Activated B cell treated with CpG ODN at 0.5 μM for 24 hours (primary cell): Measurements from ENCODE around the gene ATAD5. TPM values are rescaled to one million over a fixed set of nuclear protein-coding genes. Genes with fewer than 3 reads are reported as not detected.
A peak's percentile ranks its signal among the peaks of the same experiment; 100 is the strongest.

Experiments
- ATAC-seq: fragments of 200-7000 bp; cut with Tn5 transposase; one replicate; pipeline ENCODE4 v1.10.0; 2021; ENCODE audit warnings: low read depth, mild to moderate bottlenecking, moderate library complexity
- CTCF ChIA-PET: fragments of 350-600 bp; sonication (Branson Sonifier 250); formaldehyde crosslinking; loops from one replicate; lab custom pipeline; 2021; ENCODE audit warnings: antibody characterized with exemption; lab: Charles Lee
- POLR2A ChIA-PET: fragments of 350-600 bp; sonication (Branson Sonifier 250); formaldehyde crosslinking; loops from one replicate; lab custom pipeline; 2021; ENCODE audit warnings: antibody characterized with exemption; lab: Charles Lee
- DNase-seq: peaks from one replicate; pipeline ENCODE4 v3.0.0; 2022
- H3K27ac Mint-ChIP-seq: one replicate; pipeline ENCODE4 v1.8.0; 2020; ENCODE audit warnings: mixed read lengths
- H3K27me3 Mint-ChIP-seq: one replicate; pipeline ENCODE4 v1.8.0; 2021; ENCODE audit warnings: mixed read lengths
- H3K36me3 Mint-ChIP-seq: one replicate; pipeline ENCODE4 v1.8.0; 2021; ENCODE audit warnings: low read depth, mixed read lengths
- H3K4me1 Mint-ChIP-seq: one replicate; pipeline ENCODE4 v1.8.0; 2021; ENCODE audit warnings: mixed read lengths
- H3K4me3 Mint-ChIP-seq: one replicate; pipeline ENCODE4 v1.8.0; 2020; ENCODE audit warnings: mild to moderate bottlenecking, mixed read lengths
- H3K9me3 Mint-ChIP-seq: one replicate; pipeline ENCODE4 v1.8.0; 2020; ENCODE audit warnings: mixed read lengths
- CTCF ChIP-seq: fragments of 200-600 bp; IDR thresholded peaks from one replicate; pipeline ENCODE4 v1.8.0; 2022; ENCODE audit warnings: antibody characterized with exemption, mild to moderate bottlenecking
- intact Hi-C: fragments of 100-400 bp; cut with micrococcal nuclease; formaldehyde crosslinking; loops from one replicate; pipeline ENCODE4 v1.15.1; 2024
- total RNA-seq: library from RNA; stranded (reverse); gene quantifications from 2 replicates; pipeline ENCODE4 v1.2.3, GENCODE V29; 2022

ATAD5 gene
- total RNA-seq, 1 donor from 2014 or later, result 8.7 TPM

- Mint-ChIP-seq H3K36me3 (peaks cover 84% of the 10 kb centered on the region), H3K9me3 (no peaks in the 10 kb centered on the region), H3K27ac (no peak overlapping the region), H3K4me1 (no peaks in the 10 kb centered on the region), H3K4me3 (no peak overlapping the region), H3K27me3 (no peaks in the 10 kb centered on the region)
- ChIA-PET POLR2A (interaction anchor here (0.6 kb wide), 1 partner anchor 34 kb away, joined by 3 read pairs; no protein-coding TSS in a partner anchor), CTCF (interaction anchor here (0.8 to 1.6 kb wide), 2 partner anchors 11 to 32 kb away, joined by 3 to 4 read pairs; partner anchors contain the start of gene CRLF3)
- TF ChIP-seq CTCF, result no peak
- intact Hi-C loops, result loop anchor here (5.0 kb wide), 1 partner anchor 39 kb away; the partner anchor contains the start of gene ATAD5
- DNase-seq (no peak), ATAC-seq (no peak)
Measured at GRCh38 chr17:30793282-30793977, 38.3 kb upstream of the ATAD5 start.

- Mint-ChIP-seq H3K27ac (no peak overlapping the region), H3K4me3 (no peak overlapping the region), H3K9me3 (no peaks in the 10 kb centered on the region), H3K4me1 (no peaks in the 10 kb centered on the region), H3K36me3 (peaks cover 78% of the 10 kb centered on the region), H3K27me3 (no peaks in the 10 kb centered on the region)
- ChIA-PET CTCF (no interaction called here), POLR2A (no interaction called here)
- no peak for DNase-seq
- ATAC-seq, result no peak
- intact Hi-C loops, result loop anchor here (5.0 kb wide), 1 partner anchor 38 kb away; the partner anchor contains the start of gene ATAD5
- TF ChIP-seq CTCF, result no peak
Measured at GRCh38 chr17:30794372-30794771, 37.4 kb upstream of the ATAD5 start.

- no peak for TF ChIP-seq CTCF
- Mint-ChIP-seq H3K27me3 (no peaks in the 10 kb centered on the region), H3K27ac (no peak overlapping the region), H3K9me3 (no peaks in the 10 kb centered on the region), H3K36me3 (peaks cover 76% of the 10 kb centered on the region), H3K4me3 (no peak overlapping the region), H3K4me1 (no peaks in the 10 kb centered on the region)
- ATAC-seq, result no peak
- intact Hi-C loops, result no loop called here
- no peak for DNase-seq
- POLR2A ChIA-PET, result interaction anchor here (1.1 kb wide), 1 partner anchor 10 kb away, joined by 3 read pairs; no protein-coding TSS in a partner anchor
- CTCF ChIA-PET, result no interaction called here
Measured at GRCh38 chr17:30796016-30796415, 35.8 kb upstream of the ATAD5 start.

GRCh38 chr17:30801671-30802070 lies 30.1 kb upstream of the ATAD5 start:
- no peak overlapping the region for H3K4me3 Mint-ChIP-seq
- peaks cover 59% of the 10 kb centered on the region for H3K36me3 Mint-ChIP-seq
- POLR2A ChIA-PET, result no interaction called here
- ATAC-seq (no peak), DNase-seq (no peak)
- CTCF ChIA-PET, result no interaction called here
- no peaks in the 10 kb centered on the region for H3K27me3 Mint-ChIP-seq
- H3K4me1 Mint-ChIP-seq, result peaks cover 16% of the 10 kb centered on the region
- intact Hi-C loops, result no loop called here
- H3K27ac Mint-ChIP-seq, result no peak overlapping the region
- no peak for TF ChIP-seq CTCF
- H3K9me3 Mint-ChIP-seq, result peaks cover 2% of the 10 kb centered on the region

GRCh38 chr17:30805944-30806456 lies 25.8 kb upstream of the ATAD5 start:
- no peaks in the 10 kb centered on the region for H3K27me3 Mint-ChIP-seq
- peak overlapping the region; percentile 3 for H3K4me3 Mint-ChIP-seq
- H3K27ac Mint-ChIP-seq, result peak overlapping the region; percentile 77
- H3K36me3 Mint-ChIP-seq, result peaks cover 45% of the 10 kb centered on the region
- CTCF ChIA-PET, result interaction anchor here (0.6 to 2.3 kb wide), 4 partner anchors 19 to 1026 kb away, joined by 3 to 11 read pairs (median 6); partner anchors contain the start of gene CRLF3
- DNase-seq (no peak), ATAC-seq (no peak)
- no peak for TF ChIP-seq CTCF
- intact Hi-C loops, result loop anchor here (1.0 to 5.0 kb wide), 4 partner anchors 101 to 410 kb away; partner anchors contain the start of genes GOSR1, RNF135 and TEFM
- peaks cover 2% of the 10 kb centered on the region for H3K9me3 Mint-ChIP-seq
- POLR2A ChIA-PET, result interaction anchor here (0.6 to 1.7 kb wide), 5 partner anchors 10 to 203 kb away, joined by 3 to 10 read pairs (median 3); partner anchors contain the start of gene CRLF3
- H3K4me1 Mint-ChIP-seq, result peaks cover 55% of the 10 kb centered on the region
